Spinal cord (tissue), 10 donors: ENCODE results near the gene CUEDC2. TPM values are rescaled to one million over a fixed set of nuclear protein-coding genes. Genes with fewer than 3 reads are reported as not detected.

Experiments used
- DNase-seq, 6 donors: peaks; one replicate each; pipeline versions ENCODE4 v3.0.0 to v3.0.0-alpha.2; 2013 to 2015; ENCODE audit warnings: low spot score in 6 of 6, low read depth in 4 of 6
- H3K27ac ChIP-seq: one replicate; pipeline ENCODE4 v1.5.1; 2013; ENCODE audit warnings: low read depth, low read length, control low read depth
- H3K27me3 ChIP-seq: one replicate; pipeline ENCODE4 v1.6.1; 2013; ENCODE audit warnings: low read length; ENCODE audit not compliant: control insufficient read depth, insufficient read depth
- H3K36me3 ChIP-seq: one replicate; pipeline ENCODE4 v1.6.1; 2013; ENCODE audit warnings: low read length; ENCODE audit not compliant: control insufficient read depth, insufficient read depth
- H3K4me1 ChIP-seq: one replicate; pipeline ENCODE4 v1.6.1; 2013; ENCODE audit warnings: low read length; ENCODE audit not compliant: control insufficient read depth, insufficient read depth
- H3K4me3 ChIP-seq: one replicate; pipeline ENCODE4 v1.5.1; 2013; ENCODE audit warnings: low read depth, low read length, control low read depth
- H3K9me3 ChIP-seq: one replicate; pipeline ENCODE4 v1.6.1; 2013; ENCODE audit warnings: low read length; ENCODE audit not compliant: control insufficient read depth, insufficient read depth
- WGBS: methylation state at CpG from one replicate; pipeline ENCODE4 v1.1.5; 2013; ENCODE audit warnings: missing lambda C conversion rate; ENCODE audit not compliant: insufficient coverage; 5-methylcytosine and 5-hydroxymethylcytosine counted together
- polyA plus RNA-seq, 2 donors: library from polyadenylated mRNA; unstranded; fragments of 120-200 nt; gene quantifications; one replicate each; pipeline ENCODE4 v1.2.1, GENCODE V29; 2013; ENCODE audit not compliant: insufficient read length in 2 of 2
- total RNA-seq, 2 donors: library from RNA; depleted of rRNA in 1 of 2; stranded (reverse); fragments of 120-200 nt in 1 of 2; fragments of >200 nt in 1 of 2; gene quantifications; one replicate each; pipeline versions ENCODE4 v1.2.3 to v1.2.4, GENCODE V29; 2013 to 2014
- donor health status: healthy.

The CUEDC2 gene
- total and polyA plus RNA-seq, 4 donors: 87.2 to 168 (median 137) TPM

GRCh38 chr10:102407425-102408130 lies 24.8 kb downstream of the CUEDC2 start:
- peaks cover 47% of the 10 kb centered on the region for H3K4me1 ChIP-seq
- no peak for DNase-seq
- H3K4me3 ChIP-seq: no peak overlapping the region
- no peaks in the 10 kb centered on the region for H3K9me3 ChIP-seq
- no peak overlapping the region for H3K27ac ChIP-seq
- WGBS: 80% methylated on average over 9 of the region's 13 CpGs
- H3K36me3 ChIP-seq: peaks cover 44% of the 10 kb centered on the region
- peaks cover 7% of the 10 kb centered on the region for H3K27me3 ChIP-seq

GRCh38 chr10:102406815-102407214 lies 25.6 kb downstream of the CUEDC2 start:
- Histone ChIP-seq H3K9me3 (no peaks in the 10 kb centered on the region), H3K4me1 (peaks cover 39% of the 10 kb centered on the region), H3K27ac (no peak overlapping the region), H3K4me3 (no peak overlapping the region), H3K27me3 (peaks cover 7% of the 10 kb centered on the region), H3K36me3 (peaks cover 44% of the 10 kb centered on the region)
- DNase-seq: no peak
- no CpG with 5 or more reads among the region's 2 CpGs for WGBS

GRCh38 chr10:102405632-102406031 lies 26.7 kb downstream of the CUEDC2 start:
- no peak for DNase-seq
- peaks cover 4% of the 10 kb centered on the region for H3K27me3 ChIP-seq
- H3K4me1 ChIP-seq: peaks cover 27% of the 10 kb centered on the region
- H3K36me3 ChIP-seq: peaks cover 55% of the 10 kb centered on the region
- 90% methylated on average over 3 of the region's 6 CpGs for WGBS
- no peaks in the 10 kb centered on the region for H3K9me3 ChIP-seq
- H3K27ac ChIP-seq: no peak overlapping the region
- no peak overlapping the region for H3K4me3 ChIP-seq

- DNase-seq: no peak
- peaks cover 24% of the 10 kb centered on the region for H3K4me1 ChIP-seq
- no peak overlapping the region for H3K27ac ChIP-seq
- peaks cover 2% of the 10 kb centered on the region for H3K27me3 ChIP-seq
- H3K36me3 ChIP-seq: peaks cover 60% of the 10 kb centered on the region
- 93% methylated on average over 16 of the region's 19 CpGs for WGBS
- no peaks in the 10 kb centered on the region for H3K9me3 ChIP-seq
- no peak overlapping the region for H3K4me3 ChIP-seq
These were observed 27.2 kb downstream of the CUEDC2 start for GRCh38 chr10:102405108-102405571.

- H3K36me3 ChIP-seq: peaks cover 65% of the 10 kb centered on the region
- H3K27ac ChIP-seq: no peak overlapping the region
These were observed 27.8 kb downstream of the CUEDC2 start for GRCh38 chr10:102404361-102405107.

GRCh38 chr10:102403115-102403514 lies 29.3 kb downstream of the CUEDC2 start:
- Histone ChIP-seq H3K4me3 (no peak overlapping the region), H3K27me3 (no peaks in the 10 kb centered on the region), H3K27ac (no peak overlapping the region), H3K4me1 (peaks cover 24% of the 10 kb centered on the region), H3K9me3 (no peaks in the 10 kb centered on the region), H3K36me3 (peaks cover 72% of the 10 kb centered on the region)
- DNase-seq: no peak
- WGBS: 71% methylated on average over 8 of the region's 13 CpGs

More at GRCh38 chr10:102404361-102405107, 27.8 kb downstream of the CUEDC2 start:
- DNase-seq: no peak
- WGBS: 94% methylated on average over 17 of the region's 17 CpGs
- Histone ChIP-seq H3K4me1 (peaks cover 24% of the 10 kb centered on the region), H3K4me3 (no peak overlapping the region), H3K27me3 (no peaks in the 10 kb centered on the region), H3K9me3 (no peaks in the 10 kb centered on the region)

- H3K36me3 ChIP-seq: peaks cover 76% of the 10 kb centered on the region
- no peak overlapping the region for H3K4me3 ChIP-seq
- H3K27me3 ChIP-seq: no peaks in the 10 kb centered on the region
- peaks cover 18% of the 10 kb centered on the region for H3K4me1 ChIP-seq
- H3K9me3 ChIP-seq: no peaks in the 10 kb centered on the region
- DNase-seq: no peak
- H3K27ac ChIP-seq: no peak overlapping the region
- no CpG with 5 or more reads among the region's 5 CpGs for WGBS
These were observed 29.9 kb downstream of the CUEDC2 start for GRCh38 chr10:102402512-102402896.

GRCh38 chr10:102401735-102402511 lies 30.5 kb downstream of the CUEDC2 start:
- H3K27ac ChIP-seq: no peak overlapping the region
- no peak for DNase-seq
- H3K4me3 ChIP-seq: no peak overlapping the region
- no peaks in the 10 kb centered on the region for H3K9me3 ChIP-seq
- peaks cover 17% of the 10 kb centered on the region for H3K4me1 ChIP-seq
- 83% methylated on average over 12 of the region's 18 CpGs for WGBS
- no peaks in the 10 kb centered on the region for H3K27me3 ChIP-seq
- H3K36me3 ChIP-seq: peaks cover 76% of the 10 kb centered on the region

GRCh38 chr10:102401342-102401654 lies 31.1 kb downstream of the CUEDC2 start:
- peaks cover 22% of the 10 kb centered on the region for H3K4me1 ChIP-seq
- H3K9me3 ChIP-seq: no peaks in the 10 kb centered on the region
- no peak overlapping the region for H3K27ac ChIP-seq
- H3K27me3 ChIP-seq: no peaks in the 10 kb centered on the region
- peaks cover 79% of the 10 kb centered on the region for H3K36me3 ChIP-seq
- WGBS: 86% methylated on average over 8 of the region's 8 CpGs
- H3K4me3 ChIP-seq: no peak overlapping the region
- no peak for DNase-seq
